ENCODE measurements around the gene ZSCAN29.
"Not testable (repeated sequence)": the region's sequence is repeated elsewhere in the genome, so short reads cannot be mapped to it uniquely, and the experiment has no call there.

The ZSCAN29 gene

GRCh38 chr15:43370975-43371974 lies at the start of gene ZSCAN29, which contains the start of gene TUBGCP4:
Gene ZSCAN29 (minus strand): TSS chr15:43371043. CDS start chr15:43369913, 1,130 bp downstream.
Gene TUBGCP4 (plus strand): TSS chr15:43371101. CDS start chr15:43371355, 254 bp downstream.
- no peak for FAIRE-seq

- no peak for FAIRE-seq
These were observed 49.6 kb upstream of the ZSCAN29 start for GRCh38 chr15:43420435-43420834.

GRCh38 chr15:43414196-43414595 lies 43.4 kb upstream of the ZSCAN29 start:
- no peak for FAIRE-seq

GRCh38 chr15:43412096-43412495 lies 41.3 kb upstream of the ZSCAN29 start:
- FAIRE-seq, result no peak

- no peak for FAIRE-seq
These were observed 39.9 kb upstream of the ZSCAN29 start for GRCh38 chr15:43410572-43411214.

GRCh38 chr15:43408789-43409188 lies 37.9 kb upstream of the ZSCAN29 start:
- no peak for FAIRE-seq

GRCh38 chr15:43406808-43407207 lies 36.0 kb upstream of the ZSCAN29 start:
- no peak for FAIRE-seq

GRCh38 chr15:43406189-43406588 lies 35.3 kb upstream of the ZSCAN29 start:
- no peak for FAIRE-seq

GRCh38 chr15:43404130-43404529 lies 33.3 kb upstream of the ZSCAN29 start:
- no peak for FAIRE-seq

- FAIRE-seq, result no peak
These were observed 32.8 kb upstream of the ZSCAN29 start for GRCh38 chr15:43403616-43404015.

- FAIRE-seq, result no peak
These were observed 31.4 kb upstream of the ZSCAN29 start for GRCh38 chr15:43402255-43402654.

- not testable (repeated sequence) for FAIRE-seq
These were observed 22.7 kb upstream of the ZSCAN29 start for GRCh38 chr15:43393592-43393991.

GRCh38 chr15:43390723-43391122 lies 19.9 kb upstream of the ZSCAN29 start:
- FAIRE-seq, result no peak

GRCh38 chr15:43383070-43383469 lies 12.2 kb upstream of the ZSCAN29 start:
- no peak for FAIRE-seq

GRCh38 chr15:43382310-43382709 lies 11.5 kb upstream of the ZSCAN29 start:
- no peak for FAIRE-seq

- FAIRE-seq, result no peak
These were observed 7.8 kb upstream of the ZSCAN29 start for GRCh38 chr15:43378601-43379000.

- no peak for FAIRE-seq
These were observed 5.3 kb upstream of the ZSCAN29 start for GRCh38 chr15:43376017-43376705.

- FAIRE-seq, result no peak
These were observed 401 bp downstream of the ZSCAN29 start for GRCh38 chr15:43370310-43370974.

- FAIRE-seq, result no peak
These were observed 9.4 kb downstream of the ZSCAN29 start for GRCh38 chr15:43361313-43361903.

- FAIRE-seq, result no peak
These were observed 10.0 kb downstream of the ZSCAN29 start for GRCh38 chr15:43360821-43361220.

- FAIRE-seq, result no peak
These were observed 18.0 kb downstream of the ZSCAN29 start for GRCh38 chr15:43352693-43353382.
